HG02840 (cell line): Measurements from ENCODE around the gene MGMT.

Experiments
- ATAC-seq: cut with Tn5 transposase; IDR thresholded peaks from one replicate; pipeline ENCODE4 v1.9.1; 2021; ENCODE audit warnings: mild to moderate bottlenecking, moderate library complexity, moderate number of reproducible peaks; ENCODE audit not compliant: unreplicated experiment, low FRiP score

Gene MGMT

GRCh38 chr10:129744134-129745111 is 277.4 kb downstream of the MGMT start:
- ATAC-seq, result no peak

GRCh38 chr10:129745186-129745750 is 278.2 kb downstream of the MGMT start:
- ATAC-seq, result no peak

- no peak for ATAC-seq
Observed at GRCh38 chr10:129754211-129755050, 287.4 kb downstream of the MGMT start.

GRCh38 chr10:129755158-129755591 is 288.1 kb downstream of the MGMT start:
- ATAC-seq, result no peak

GRCh38 chr10:129755621-129756020 is 288.6 kb downstream of the MGMT start:
- no peak for ATAC-seq

- ATAC-seq, result no peak
Observed at GRCh38 chr10:129756912-129757901, 290.2 kb downstream of the MGMT start.

GRCh38 chr10:129758207-129759021 is 291.4 kb downstream of the MGMT start:
- no peak for ATAC-seq

- no peak for ATAC-seq
Observed at GRCh38 chr10:129759214-129760002, 292.4 kb downstream of the MGMT start.

- no peak for ATAC-seq
Observed at GRCh38 chr10:129760003-129760315, 292.9 kb downstream of the MGMT start.

GRCh38 chr10:129760416-129760815 is 293.4 kb downstream of the MGMT start:
- ATAC-seq, result no peak

GRCh38 chr10:129761197-129761972 is 294.3 kb downstream of the MGMT start:
- ATAC-seq, result no peak

GRCh38 chr10:129761981-129762956 is 295.2 kb downstream of the MGMT start:
- ATAC-seq, result no peak

GRCh38 chr10:129764011-129764900 is 297.2 kb downstream of the MGMT start:
- no peak for ATAC-seq

GRCh38 chr10:129764901-129765663 is 298.0 kb downstream of the MGMT start:
- no peak for ATAC-seq
